22Rv1 (cell line): ENCODE results near the gene SCUBE2.

Experiments
- CTCF ChIP-seq: fragments of 450-650 bp; IDR thresholded peaks from 2 replicates; pipeline ENCODE4 v1.5.1; 2017; ENCODE audit warnings: mild to moderate bottlenecking
- ZFX ChIP-seq: fragments of 450-650 bp; IDR thresholded peaks from 2 replicates; pipeline ENCODE4 v1.6.1; 2017; ENCODE audit warnings: antibody characterized with exemption, borderline replicate concordance

DNA sequence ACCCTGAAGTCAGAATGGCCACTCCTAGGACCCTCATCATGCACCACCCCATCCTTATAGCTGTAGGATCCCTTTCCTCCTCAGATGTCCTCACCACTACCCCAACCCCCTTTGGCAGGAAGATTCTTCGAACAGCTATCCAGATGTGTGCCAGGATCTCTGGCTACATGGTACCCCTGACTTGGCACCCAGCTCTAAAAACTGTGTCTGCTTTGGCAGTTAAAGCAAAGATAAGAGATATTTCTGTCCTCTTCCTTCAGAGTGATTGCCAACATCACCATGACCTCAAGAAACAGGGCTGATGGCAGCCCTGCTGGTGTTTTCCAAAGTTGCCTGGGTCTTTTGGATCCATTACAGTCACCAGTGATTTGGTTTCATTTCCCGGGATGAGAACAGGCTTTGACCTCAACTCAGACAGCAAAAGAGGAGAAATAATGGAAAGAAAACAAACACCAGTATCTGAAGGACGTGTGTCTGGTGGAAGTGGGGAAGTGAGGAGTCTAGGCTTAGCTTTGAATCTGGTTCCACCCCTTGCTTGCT is 83.3 kb downstream of the SCUBE2 start:
- TF ChIP-seq CTCF: no peak
- no peak for TF ChIP-seq ZFX
